Measurements from ENCODE around the gene NRXN3.

Gene NRXN3

DNA sequence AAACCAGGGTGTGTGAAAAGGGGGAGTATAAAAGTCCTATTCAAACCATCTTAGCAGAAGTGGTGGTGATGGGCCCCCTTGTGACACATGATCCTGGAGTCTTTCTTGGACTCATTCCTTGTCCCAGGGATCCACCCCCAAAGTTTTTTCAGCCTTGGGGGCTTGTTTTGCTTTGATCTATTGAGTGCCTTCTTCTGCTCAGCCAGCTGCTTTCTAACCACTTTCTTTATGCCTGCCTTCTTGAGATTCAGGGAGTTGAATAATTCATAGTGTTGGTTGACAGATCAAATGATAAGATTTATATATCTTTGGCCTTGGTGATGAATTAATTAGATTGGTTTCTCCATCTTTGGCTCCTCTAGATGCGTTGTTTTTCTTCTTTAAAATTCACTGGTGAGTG is 1114.4 kb downstream of the NRXN3 start:
- POLR2A ChIA-PET: no interaction called here
- CTCF ChIA-PET: no interaction called here
- no peak overlapping the region for H3K27ac ChIP-seq (ENCODE audit: insufficient read depth in 1 of 2, low read depth in 1 of 2, low read length in 2 of 2, poor library complexity in 1 of 2, severe bottlenecking in 2 of 2)

DNA sequence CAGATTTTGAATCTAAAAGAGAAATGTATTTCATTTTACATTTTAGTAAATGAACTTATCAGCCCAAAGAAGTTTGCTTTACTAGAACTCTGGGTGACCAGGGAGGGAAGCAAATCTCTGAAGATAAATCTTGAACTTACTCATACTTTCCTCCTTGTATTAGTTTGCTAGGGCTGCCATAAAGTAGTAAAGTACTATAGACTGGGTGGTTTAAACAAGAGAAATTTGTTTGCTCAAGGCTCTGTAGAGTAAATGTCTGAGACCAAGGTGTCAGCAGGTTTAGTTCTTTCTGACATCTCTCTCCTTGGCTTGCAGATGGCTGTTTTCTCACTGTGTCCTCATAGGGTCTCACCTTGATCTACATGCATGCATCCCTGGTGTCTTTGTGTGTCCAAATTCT is 1115.1 kb downstream of the NRXN3 start:
- H3K9me3 ChIP-seq (ENCODE audit: control extremely low read depth in 1 of 5, control insufficient read depth in 4 of 5, insufficient read depth in 2 of 5, low read depth in 1 of 5, low read length in 4 of 5): no peaks in the 10 kb centered on the region
- CTCF ChIA-PET: no interaction called here
- H3K36me3 ChIP-seq (ENCODE audit: control insufficient read depth in 4 of 4, insufficient read depth in 4 of 4, low read length in 3 of 4): no peaks in the 10 kb centered on the region
- no peak for DNase-seq
- peaks cover 6 to 38% (median 17%) of the 10 kb centered on the region in 5 experiments for H3K27me3 ChIP-seq (replicated peaks in 2 of 5; ENCODE audit: control insufficient read depth in 4 of 5, insufficient read depth in 5 of 5, low read length in 4 of 5)
- H3K4me1 ChIP-seq (ENCODE audit: control extremely low read depth in 1 of 4, control insufficient read depth in 4 of 4, insufficient read depth in 4 of 4, low read length in 3 of 4): peaks cover 0 to under 1% (median 0%) of the 10 kb centered on the region in 4 experiments
- no peak overlapping the region for H3K27ac ChIP-seq (ENCODE audit: insufficient read depth in 1 of 2, low read depth in 1 of 2, low read length in 2 of 2, poor library complexity in 1 of 2, severe bottlenecking in 2 of 2)
- H3K4me3 ChIP-seq (ENCODE audit: control insufficient read depth in 1 of 7, extremely low read depth in 1 of 7, insufficient read depth in 4 of 7, low read depth in 2 of 7, low read length in 6 of 7): no peak overlapping the region
- POLR2A ChIA-PET: no interaction called here

More for the DNA sequence above, 1114.4 kb downstream of the NRXN3 start:
- no peak for DNase-seq
- H3K9me3 ChIP-seq (ENCODE audit: control extremely low read depth in 1 of 5, control insufficient read depth in 4 of 5, insufficient read depth in 2 of 5, low read depth in 1 of 5, low read length in 4 of 5): no peaks in the 10 kb centered on the region
- no peak overlapping the region for H3K4me3 ChIP-seq (ENCODE audit: control insufficient read depth in 1 of 7, extremely low read depth in 1 of 7, insufficient read depth in 4 of 7, low read depth in 2 of 7, low read length in 6 of 7)
- H3K27me3 ChIP-seq (replicated peaks in 2 of 5; ENCODE audit: control insufficient read depth in 4 of 5, insufficient read depth in 5 of 5, low read length in 4 of 5): peaks cover 12 to 44% (median 20%) of the 10 kb centered on the region in 5 experiments
- WGBS (ENCODE audit: insufficient coverage): no CpG with 5 or more reads among the region's 1 CpG
- H3K36me3 ChIP-seq (ENCODE audit: control insufficient read depth in 4 of 4, insufficient read depth in 4 of 4, low read length in 3 of 4): no peaks in the 10 kb centered on the region
- peaks cover 0 to 7% (median 3%) of the 10 kb centered on the region in 4 experiments for H3K4me1 ChIP-seq (ENCODE audit: control extremely low read depth in 1 of 4, control insufficient read depth in 4 of 4, insufficient read depth in 4 of 4, low read length in 3 of 4)

DNA sequence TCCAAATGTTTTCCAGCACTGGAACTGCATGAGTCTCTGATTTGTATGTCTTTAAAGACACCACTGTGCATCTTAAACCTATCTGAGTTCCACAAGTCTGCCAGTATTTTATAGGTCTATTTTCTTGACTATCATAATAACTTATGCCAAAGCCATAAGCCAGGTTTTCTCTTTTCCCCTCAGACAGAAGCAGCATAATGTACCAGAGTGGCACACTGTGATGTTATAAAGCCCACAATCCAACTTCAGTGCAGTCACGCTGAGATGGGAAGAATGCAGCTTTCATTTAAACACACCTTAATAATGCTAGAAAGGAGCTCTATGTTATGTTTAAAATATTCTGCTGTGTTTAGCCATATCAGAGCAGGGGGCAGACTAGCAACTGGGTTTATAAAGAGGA is 1117.8 kb downstream of the NRXN3 start:
- Histone ChIP-seq H3K4me3 (ENCODE audit: control insufficient read depth in 1 of 7, extremely low read depth in 1 of 7, insufficient read depth in 4 of 7, low read depth in 2 of 7, low read length in 6 of 7) (no peak overlapping the region), H3K27me3 (replicated peaks in 2 of 5; ENCODE audit: control insufficient read depth in 4 of 5, insufficient read depth in 5 of 5, low read length in 4 of 5) (peaks cover 0 to 12% (median 2%) of the 10 kb centered on the region in 5 experiments), H3K27ac (ENCODE audit: insufficient read depth in 1 of 2, low read depth in 1 of 2, low read length in 2 of 2, poor library complexity in 1 of 2, severe bottlenecking in 2 of 2) (no peak overlapping the region), H3K4me1 (ENCODE audit: control extremely low read depth in 1 of 4, control insufficient read depth in 4 of 4, insufficient read depth in 4 of 4, low read length in 3 of 4) (no peaks in the 10 kb centered on the region), H3K9me3 (ENCODE audit: control extremely low read depth in 1 of 5, control insufficient read depth in 4 of 5, insufficient read depth in 2 of 5, low read depth in 1 of 5, low read length in 4 of 5) (no peaks in the 10 kb centered on the region), H3K36me3 (ENCODE audit: control insufficient read depth in 4 of 4, insufficient read depth in 4 of 4, low read length in 3 of 4) (no peaks in the 10 kb centered on the region)
- WGBS (ENCODE audit: insufficient coverage): no CpG with 5 or more reads among the region's 1 CpG
- CTCF ChIA-PET: no interaction called here
- no peak for DNase-seq
- POLR2A ChIA-PET: no interaction called here

DNA sequence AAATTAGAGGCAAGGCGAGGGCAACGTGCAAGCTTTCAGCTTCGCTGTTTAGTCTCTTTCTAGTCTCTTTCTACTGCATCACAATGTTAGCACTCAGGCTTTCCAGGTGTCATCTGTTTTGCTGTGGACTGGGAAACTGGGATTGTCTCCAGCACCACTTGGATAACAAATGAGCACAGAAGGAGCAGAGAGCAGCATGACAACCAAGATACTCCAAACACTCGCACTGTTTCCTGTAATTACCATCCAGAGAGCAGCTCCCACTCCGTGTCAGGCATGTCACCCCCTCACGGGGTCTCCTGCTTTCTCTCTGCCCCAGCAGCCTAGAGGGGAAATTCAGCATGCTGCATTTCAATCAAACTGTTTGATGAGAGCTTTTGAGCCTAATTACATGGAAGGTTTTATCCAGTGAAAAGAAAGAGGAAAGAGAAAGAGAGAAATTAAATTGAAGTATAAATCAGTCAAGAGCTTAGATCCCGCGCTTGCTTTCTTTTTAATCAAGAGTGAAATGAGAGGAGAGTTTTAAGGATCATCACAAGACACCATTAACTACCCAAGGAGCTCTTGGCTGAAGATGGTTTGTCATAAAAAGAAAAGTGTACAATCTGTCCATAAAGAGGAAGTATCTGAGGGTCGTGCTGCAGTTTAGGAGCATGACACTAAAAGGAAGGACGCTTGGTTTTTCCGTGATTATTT is 1123.5 kb downstream of the NRXN3 start:
- Histone ChIP-seq H3K4me3 (ENCODE audit: control insufficient read depth in 1 of 7, extremely low read depth in 1 of 7, insufficient read depth in 4 of 7, low read depth in 2 of 7, low read length in 6 of 7) (no peak overlapping the region), H3K4me1 (ENCODE audit: control extremely low read depth in 1 of 4, control insufficient read depth in 4 of 4, insufficient read depth in 4 of 4, low read length in 3 of 4) (no peaks in the 10 kb centered on the region), H3K36me3 (ENCODE audit: control insufficient read depth in 4 of 4, insufficient read depth in 4 of 4, low read length in 3 of 4) (no peaks in the 10 kb centered on the region), H3K27ac (ENCODE audit: insufficient read depth in 1 of 2, low read depth in 1 of 2, low read length in 2 of 2, poor library complexity in 1 of 2, severe bottlenecking in 2 of 2) (no peak overlapping the region), H3K27me3 (replicated peaks in 2 of 5; ENCODE audit: control insufficient read depth in 4 of 5, insufficient read depth in 5 of 5, low read length in 4 of 5) (peaks cover 0 to 7% (median 1%) of the 10 kb centered on the region in 5 experiments), H3K9me3 (ENCODE audit: control extremely low read depth in 1 of 5, control insufficient read depth in 4 of 5, insufficient read depth in 2 of 5, low read depth in 1 of 5, low read length in 4 of 5) (no peaks in the 10 kb centered on the region)
- POLR2A ChIA-PET: no interaction called here
- CTCF ChIA-PET: no interaction called here
- whole genome bisulfite sequencing (ENCODE audit: insufficient coverage): 57% methylated on average over 5 of the region's 11 CpGs
- DNase-seq: peak in 1 of 3 donors; percentile 8

DNA sequence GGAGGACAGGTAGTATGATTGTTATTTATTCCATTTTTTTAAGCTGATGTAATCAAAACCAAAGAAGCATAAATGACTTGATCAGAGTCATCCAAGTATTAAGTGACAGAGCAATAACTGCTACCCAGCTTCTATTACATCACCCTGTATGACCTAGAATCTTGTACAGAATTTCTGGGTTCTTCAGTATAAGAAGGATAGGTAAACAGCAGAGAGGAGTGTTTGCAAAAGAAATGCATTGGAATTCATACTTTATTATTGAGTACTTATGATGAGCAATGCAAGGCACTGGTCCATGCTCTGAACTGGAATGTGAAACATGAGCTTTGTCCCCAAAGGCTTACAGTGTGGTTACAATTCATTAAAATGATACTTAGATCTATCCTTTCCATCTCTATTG is 1124.3 kb downstream of the NRXN3 start:
- H3K9me3 ChIP-seq (ENCODE audit: control extremely low read depth in 1 of 5, control insufficient read depth in 4 of 5, insufficient read depth in 2 of 5, low read depth in 1 of 5, low read length in 4 of 5): no peaks in the 10 kb centered on the region
- POLR2A ChIA-PET: no interaction called here
- no peaks in the 10 kb centered on the region for H3K4me1 ChIP-seq (ENCODE audit: control extremely low read depth in 1 of 4, control insufficient read depth in 4 of 4, insufficient read depth in 4 of 4, low read length in 3 of 4)
- no peaks in the 10 kb centered on the region for H3K36me3 ChIP-seq (ENCODE audit: control insufficient read depth in 4 of 4, insufficient read depth in 4 of 4, low read length in 3 of 4)
- no peak for DNase-seq
- CTCF ChIA-PET: no interaction called here
- no peak overlapping the region for H3K27ac ChIP-seq (ENCODE audit: insufficient read depth in 1 of 2, low read depth in 1 of 2, low read length in 2 of 2, poor library complexity in 1 of 2, severe bottlenecking in 2 of 2)
- H3K4me3 ChIP-seq (ENCODE audit: control insufficient read depth in 1 of 7, extremely low read depth in 1 of 7, insufficient read depth in 4 of 7, low read depth in 2 of 7, low read length in 6 of 7): no peak overlapping the region
- peaks cover 0 to 7% (median 1%) of the 10 kb centered on the region in 5 experiments for H3K27me3 ChIP-seq (replicated peaks in 2 of 5; ENCODE audit: control insufficient read depth in 4 of 5, insufficient read depth in 5 of 5, low read length in 4 of 5)

DNA sequence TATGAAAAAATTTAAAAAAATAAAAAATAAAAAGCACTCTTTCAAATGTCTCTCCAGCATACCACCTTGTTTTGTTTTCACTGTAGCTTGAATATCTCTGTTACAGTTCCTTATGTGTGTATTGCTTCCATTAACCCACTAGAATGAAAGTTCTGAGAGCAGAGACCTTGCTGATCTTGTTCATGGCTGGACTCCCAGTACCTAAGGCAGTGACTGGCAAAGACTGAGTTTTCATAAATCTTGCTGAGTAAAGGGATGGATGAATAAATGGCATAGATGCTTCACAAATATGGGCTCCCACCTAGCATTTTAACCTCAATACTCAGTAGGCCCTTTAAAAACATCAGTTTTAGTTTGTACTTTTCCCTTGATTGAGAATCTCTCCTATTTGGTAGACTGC is 1125.2 kb downstream of the NRXN3 start:
- ChIA-PET POLR2A (no interaction called here), CTCF (no interaction called here)
- Histone ChIP-seq H3K4me3 (ENCODE audit: control insufficient read depth in 1 of 7, extremely low read depth in 1 of 7, insufficient read depth in 4 of 7, low read depth in 2 of 7, low read length in 6 of 7) (no peak overlapping the region), H3K9me3 (ENCODE audit: control extremely low read depth in 1 of 5, control insufficient read depth in 4 of 5, insufficient read depth in 2 of 5, low read depth in 1 of 5, low read length in 4 of 5) (no peaks in the 10 kb centered on the region), H3K27me3 (replicated peaks in 2 of 5; ENCODE audit: control insufficient read depth in 4 of 5, insufficient read depth in 5 of 5, low read length in 4 of 5) (peaks cover 0 to 7% (median 1%) of the 10 kb centered on the region in 5 experiments), H3K4me1 (ENCODE audit: control extremely low read depth in 1 of 4, control insufficient read depth in 4 of 4, insufficient read depth in 4 of 4, low read length in 3 of 4) (no peaks in the 10 kb centered on the region), H3K36me3 (ENCODE audit: control insufficient read depth in 4 of 4, insufficient read depth in 4 of 4, low read length in 3 of 4) (no peaks in the 10 kb centered on the region), H3K27ac (ENCODE audit: insufficient read depth in 1 of 2, low read depth in 1 of 2, low read length in 2 of 2, poor library complexity in 1 of 2, severe bottlenecking in 2 of 2) (no peak overlapping the region)
- DNase-seq: no peak

DNA sequence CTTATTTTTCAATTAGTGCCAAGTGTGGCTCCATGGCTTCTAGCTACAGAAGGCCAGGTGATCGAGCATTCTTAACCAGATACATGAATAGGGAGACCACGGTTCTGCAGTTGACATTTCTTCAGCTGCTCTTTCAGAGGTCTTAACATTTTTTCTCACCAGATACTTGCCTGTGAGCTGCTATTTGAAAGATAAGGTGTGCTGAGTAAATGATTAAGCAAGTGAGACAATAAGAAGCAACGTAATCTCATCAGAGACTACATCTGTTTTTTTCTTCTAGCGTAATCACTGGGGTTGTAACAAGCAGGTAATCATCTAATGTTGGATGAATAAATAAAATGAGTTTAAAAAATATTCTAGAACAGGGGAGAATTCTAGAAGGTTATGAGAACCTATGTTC is 1128.2 kb downstream of the NRXN3 start:
- Histone ChIP-seq H3K27me3 (replicated peaks in 2 of 5; ENCODE audit: control insufficient read depth in 4 of 5, insufficient read depth in 5 of 5, low read length in 4 of 5) (peaks cover 0 to 5% (median 0%) of the 10 kb centered on the region in 5 experiments), H3K9me3 (ENCODE audit: control extremely low read depth in 1 of 5, control insufficient read depth in 4 of 5, insufficient read depth in 2 of 5, low read depth in 1 of 5, low read length in 4 of 5) (no peaks in the 10 kb centered on the region), H3K4me1 (ENCODE audit: control extremely low read depth in 1 of 4, control insufficient read depth in 4 of 4, insufficient read depth in 4 of 4, low read length in 3 of 4) (no peaks in the 10 kb centered on the region), H3K4me3 (ENCODE audit: control insufficient read depth in 1 of 7, extremely low read depth in 1 of 7, insufficient read depth in 4 of 7, low read depth in 2 of 7, low read length in 6 of 7) (no peak overlapping the region), H3K36me3 (ENCODE audit: control insufficient read depth in 4 of 4, insufficient read depth in 4 of 4, low read length in 3 of 4) (no peaks in the 10 kb centered on the region), H3K27ac (ENCODE audit: insufficient read depth in 1 of 2, low read depth in 1 of 2, low read length in 2 of 2, poor library complexity in 1 of 2, severe bottlenecking in 2 of 2) (no peak overlapping the region)
- ChIA-PET CTCF (no interaction called here), POLR2A (no interaction called here)
- 100% methylated on average over 2 of the region's 4 CpGs for WGBS (ENCODE audit: insufficient coverage)
- DNase-seq: no peak

Measured in common myeloid progenitor, CD34-positive (primary cell).